Stimulated activated CD8-positive, alpha-beta memory T cell treated with anti-CD3 and anti-CD28 coated beads, Interleukin-15, amount 100 ng/mL, for 1 hour (primary cell): ENCODE data around the gene WDR7.

Source experiments
- DNase-seq: peaks from one replicate; pipeline ENCODE4 v3.0.0-alpha.2; 2020; ENCODE audit warnings: low read depth

WDR7 gene

GRCh38 chr18:57048351-57048750, 397.2 kb downstream of the WDR7 start:
- DNase-seq = no peak

DNA sequence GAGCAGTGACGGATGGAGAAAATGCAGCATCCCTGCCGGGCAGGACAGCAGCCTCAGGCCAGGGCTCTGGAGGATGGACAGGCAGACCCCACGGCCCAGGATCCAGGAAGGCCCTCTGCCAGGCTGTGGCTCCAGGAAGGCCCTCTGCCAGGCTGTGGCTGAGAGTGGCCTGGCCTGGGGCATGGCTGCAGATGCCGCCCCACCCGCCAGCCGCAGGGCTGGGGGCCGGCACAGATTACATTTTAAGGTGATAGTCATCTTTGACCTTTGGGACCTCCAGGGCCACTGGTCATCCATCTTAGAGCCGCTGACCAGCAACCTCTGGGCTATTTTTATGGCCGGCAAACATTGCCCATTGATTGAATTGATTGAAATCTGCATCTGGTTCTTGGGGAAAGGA, 397.7 kb downstream of the WDR7 start:
- DNase-seq = no peak

- DNase-seq = no peak
Measured at GRCh38 chr18:57050310-57050949, 399.3 kb downstream of the WDR7 start.

GRCh38 chr18:57051021-57051656, 400.0 kb downstream of the WDR7 start:
- DNase-seq = no peak

DNA sequence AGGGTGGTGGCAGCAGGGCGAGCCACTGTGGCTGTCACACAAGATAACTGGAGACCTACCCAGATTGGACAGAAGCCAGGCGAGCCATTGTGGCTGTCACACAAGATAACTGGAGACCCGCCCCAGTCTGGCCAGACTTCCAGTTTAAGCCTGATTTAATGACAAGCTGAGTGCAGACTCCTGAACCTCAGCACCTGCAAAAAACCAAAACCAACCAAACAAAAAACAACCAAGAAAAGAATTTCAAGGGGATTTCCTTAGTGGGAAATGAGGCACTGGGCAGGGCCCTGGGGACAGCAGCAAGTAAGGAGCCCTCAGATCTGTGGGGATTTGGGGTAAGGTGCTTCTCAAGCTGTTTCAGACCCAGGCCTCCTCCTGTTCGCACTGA, 400.5 kb downstream of the WDR7 start:
- DNase-seq = no peak

DNA sequence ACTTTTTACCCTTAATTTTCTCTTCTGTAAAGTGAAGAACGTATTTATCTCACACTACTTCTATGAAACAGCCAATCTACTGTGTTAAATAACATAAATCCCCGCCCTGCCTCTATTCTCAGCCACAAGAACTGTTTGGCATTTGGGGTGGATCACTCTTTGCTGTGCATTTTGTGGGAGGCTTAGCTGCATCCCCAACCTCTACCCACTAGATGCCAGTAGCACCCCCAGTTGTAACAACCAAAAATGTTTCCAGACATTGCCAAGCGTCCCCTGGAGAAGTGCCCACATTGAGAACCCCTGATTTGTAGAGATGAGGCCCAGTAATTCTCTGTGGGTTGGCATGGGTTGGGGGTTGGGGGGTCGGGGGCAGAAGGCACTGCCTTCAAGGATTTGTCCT, 401.0 kb downstream of the WDR7 start:
- no peak for DNase-seq

GRCh38 chr18:57052759-57053158, 401.6 kb downstream of the WDR7 start:
- DNase-seq = no peak

DNA sequence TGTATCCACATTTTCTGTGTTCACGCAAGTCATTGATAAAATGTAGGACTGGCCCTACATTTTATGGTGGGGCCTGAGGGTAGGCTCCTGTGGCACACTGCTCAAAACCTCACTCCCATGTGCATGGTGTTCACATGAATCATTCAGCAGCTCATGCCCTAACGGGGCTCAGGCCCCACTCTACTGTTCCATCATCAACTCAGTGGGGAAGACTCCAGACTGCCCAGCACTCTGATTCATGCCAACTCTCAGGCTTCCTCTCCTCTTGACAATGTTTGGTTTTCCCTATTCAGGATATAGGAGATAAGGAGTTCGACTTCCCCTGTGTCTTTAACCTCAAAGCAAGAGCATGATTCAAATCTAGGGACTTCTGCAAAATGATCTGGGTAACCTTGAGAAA, 403.7 kb downstream of the WDR7 start:
- no peak for DNase-seq

GRCh38 chr18:57057890-57058289, 406.7 kb downstream of the WDR7 start:
- no peak for DNase-seq

- DNase-seq = no peak
Measured at GRCh38 chr18:57058734-57059133, 407.6 kb downstream of the WDR7 start.

DNA sequence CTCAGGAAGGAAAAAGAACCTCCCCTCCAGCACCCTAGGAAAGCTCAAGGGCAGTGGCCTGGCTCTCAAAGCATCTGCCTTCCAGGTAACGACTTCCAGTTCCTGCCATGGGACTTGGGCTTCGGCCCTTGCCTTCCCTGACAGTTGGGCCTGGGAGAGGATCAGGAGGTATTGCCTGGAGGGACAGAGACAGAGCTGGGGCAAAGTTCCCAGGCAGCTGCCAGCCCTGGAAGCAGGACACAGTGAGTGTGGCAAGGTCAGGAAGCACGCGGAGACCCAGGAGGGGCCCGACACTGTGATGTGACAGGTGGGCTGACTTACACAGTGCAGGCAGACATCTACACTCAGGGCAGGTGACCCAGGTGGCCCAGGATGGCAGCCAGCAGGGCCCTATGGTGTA, 408.2 kb downstream of the WDR7 start:
- DNase-seq = no peak

- DNase-seq = no peak
Measured at GRCh38 chr18:57060814-57061213, 409.7 kb downstream of the WDR7 start.

- no peak for DNase-seq
Measured at GRCh38 chr18:57062178-57062577, 411.0 kb downstream of the WDR7 start.

GRCh38 chr18:57062844-57063243, 411.7 kb downstream of the WDR7 start:
- no peak for DNase-seq

DNA sequence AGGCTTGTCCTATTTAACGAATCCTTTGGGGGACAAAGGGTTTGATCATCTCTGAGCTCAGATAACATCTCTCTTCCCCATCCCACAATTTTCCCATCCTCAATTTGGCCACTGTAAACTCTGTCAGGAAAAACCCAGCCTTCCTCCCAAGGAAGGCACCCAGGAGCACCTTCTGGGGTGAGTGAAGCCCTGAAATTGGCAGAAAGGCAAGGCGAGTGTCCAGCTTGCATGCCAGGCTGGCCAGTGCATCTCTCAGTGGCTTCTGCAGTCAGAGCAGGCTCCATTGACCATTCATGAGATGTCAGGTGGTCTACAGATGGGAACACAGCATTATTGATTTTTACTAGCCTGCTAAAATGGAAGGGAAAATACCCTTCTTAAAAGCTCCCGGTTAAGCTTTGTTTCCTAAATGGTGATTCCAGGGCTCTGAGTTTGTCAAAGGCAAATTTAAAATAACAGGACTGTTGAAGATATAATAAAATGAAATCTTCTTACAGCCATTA, 412.5 kb downstream of the WDR7 start:
- no peak for DNase-seq

DNA sequence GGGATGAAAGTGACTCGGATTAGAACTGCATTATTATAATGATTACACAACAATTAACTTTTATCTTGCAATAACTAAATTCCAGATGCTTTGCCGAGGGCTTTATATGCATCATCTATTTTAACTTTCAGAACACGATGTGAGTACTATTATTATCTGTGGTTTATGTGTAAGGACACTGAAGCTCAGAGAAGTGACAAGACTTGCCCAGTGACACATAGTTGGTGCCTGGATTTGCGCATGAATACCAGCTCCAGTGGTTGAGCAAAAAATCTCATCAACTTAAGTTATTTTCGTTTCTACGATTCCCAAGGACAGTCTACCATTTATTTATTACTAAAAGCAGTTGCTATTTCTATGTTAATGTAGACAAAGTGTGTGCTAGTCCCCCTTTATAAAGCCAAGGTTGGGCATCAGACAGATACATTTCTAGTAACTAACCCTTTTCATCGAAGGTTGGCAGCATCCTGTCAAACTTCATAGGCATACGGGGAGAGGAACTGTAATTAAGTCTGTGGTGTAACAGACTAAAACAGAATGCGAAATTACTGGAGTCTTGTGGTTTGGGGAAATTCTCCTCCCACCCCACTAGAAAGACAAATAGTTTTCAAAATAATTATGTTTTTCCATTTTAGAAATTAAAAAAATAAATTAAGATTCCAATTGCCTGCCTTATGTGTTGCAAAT, 422.5 kb downstream of the WDR7 start:
- DNase-seq = no peak

DNA sequence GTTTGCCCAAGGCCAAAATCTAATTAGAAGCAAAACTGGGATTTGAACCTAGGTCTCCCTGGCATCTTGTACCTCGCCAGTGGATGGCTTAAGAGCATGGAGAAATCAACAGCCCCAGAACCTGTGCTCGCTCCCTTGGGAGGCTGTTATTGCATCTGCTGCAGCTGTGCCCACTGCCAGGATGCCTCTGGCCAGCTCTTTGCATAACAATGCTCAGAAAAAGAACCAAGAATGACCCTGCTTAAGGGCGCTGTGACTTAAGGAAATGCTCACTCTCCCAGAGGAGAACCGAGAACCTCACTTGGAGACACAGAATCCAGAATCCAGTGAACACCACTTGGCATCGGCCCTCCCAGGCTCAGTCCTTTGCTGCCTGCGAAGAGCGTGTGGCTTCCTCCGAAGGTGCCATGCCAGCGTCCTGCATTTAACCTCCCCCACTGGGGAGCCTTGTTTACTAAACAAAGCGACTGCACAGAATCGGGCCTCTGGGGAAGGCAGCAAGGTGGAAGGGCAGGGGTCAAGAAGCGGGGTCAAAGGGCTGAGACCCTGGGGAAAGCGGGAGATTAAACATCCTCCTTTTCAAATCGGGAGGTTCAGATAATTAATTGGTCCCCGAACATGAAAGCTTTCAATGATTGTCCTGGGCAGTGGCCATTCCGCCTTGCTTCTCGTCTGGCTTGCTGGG, 424.7 kb downstream of the WDR7 start:
- no peak for DNase-seq

DNA sequence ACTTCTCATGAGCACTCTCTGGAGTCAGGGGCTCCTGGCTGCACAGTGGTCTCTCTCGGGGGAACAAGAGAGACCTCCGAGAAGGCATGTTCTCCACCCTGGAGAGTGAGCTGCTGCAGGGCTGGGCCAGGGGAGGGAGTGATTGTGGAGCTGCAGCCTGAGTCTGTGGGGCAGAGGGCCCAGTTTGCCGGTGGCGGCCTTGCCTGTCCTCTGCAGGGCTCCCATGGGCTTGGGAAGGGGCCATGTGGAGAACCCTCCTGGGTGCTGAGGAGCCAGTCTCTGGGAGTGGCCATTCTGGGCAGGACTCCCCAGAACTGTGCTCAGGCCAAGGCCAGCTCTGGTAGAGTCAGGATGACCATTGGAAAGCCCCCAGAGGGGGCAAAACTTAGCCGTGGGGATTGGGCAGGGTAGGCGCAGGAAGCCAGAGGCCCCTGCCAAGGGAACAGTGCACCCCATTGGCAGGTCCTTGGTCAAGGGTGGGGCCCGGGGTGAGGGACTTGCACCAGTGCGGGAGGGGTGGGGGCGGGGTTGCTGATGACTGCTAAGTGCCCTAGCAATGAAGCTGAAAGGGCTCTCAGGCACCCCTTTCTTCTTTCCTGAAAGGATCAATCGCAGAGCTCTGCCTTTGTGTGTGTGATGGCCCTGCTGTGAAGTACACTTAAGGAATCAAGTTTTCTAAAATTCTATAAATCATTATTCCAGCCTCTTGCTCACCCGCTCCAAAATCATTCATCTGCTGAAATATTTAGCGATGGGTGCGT, 426.0 kb downstream of the WDR7 start:
- no peak for DNase-seq

DNA sequence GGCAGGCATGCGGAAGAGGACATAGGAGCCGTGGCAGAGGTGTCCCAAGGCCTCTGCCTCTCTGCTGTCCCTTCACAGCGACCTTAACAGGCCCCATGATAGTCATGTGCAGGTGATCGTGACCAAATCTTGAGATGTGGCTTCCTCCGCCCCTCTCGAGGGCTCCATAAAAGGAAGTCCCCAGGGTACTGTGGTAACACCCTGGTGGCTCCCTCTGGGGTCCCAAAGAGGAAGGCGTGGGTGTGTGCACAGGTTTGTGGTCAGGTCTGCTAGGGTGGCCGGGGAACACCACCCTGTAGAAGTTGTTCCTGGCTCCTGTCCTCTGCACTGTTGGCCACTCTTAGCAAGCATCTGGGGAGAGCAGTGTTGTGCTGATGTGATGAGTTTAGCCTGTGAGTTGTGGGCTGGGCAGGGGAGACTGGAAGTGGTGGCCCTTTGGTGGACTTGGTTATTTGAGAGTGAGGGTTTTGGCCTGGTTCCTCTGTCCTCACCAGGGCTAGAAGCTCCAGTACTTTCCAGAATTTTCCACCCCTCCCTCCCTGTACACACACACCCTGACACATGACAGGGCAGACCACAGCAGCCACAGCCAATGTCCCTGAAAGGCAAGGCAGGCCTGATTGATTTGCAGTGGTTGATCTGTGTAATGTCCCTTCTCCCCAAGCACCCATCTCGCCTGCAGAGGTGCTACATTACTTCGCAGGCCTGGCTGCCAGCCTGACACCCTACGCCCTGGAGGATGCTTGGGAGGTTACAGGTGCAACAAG, 426.8 kb downstream of the WDR7 start:
- no peak for DNase-seq

GRCh38 chr18:57078614-57079013, 427.5 kb downstream of the WDR7 start:
- DNase-seq = no peak

- DNase-seq = no peak
Measured at GRCh38 chr18:57080479-57080878, 429.3 kb downstream of the WDR7 start.
